ENCODE measurements around the gene VPS4A. TPM values are rescaled to one million over a fixed set of nuclear protein-coding genes. Genes with fewer than 3 reads are reported as not detected.

The VPS4A gene
- total RNA-seq, 2 donors from 2014 or later = 34.1 to 34.3 TPM

- ATAC-seq (no peak), DNase-seq (no peak)
- intact Hi-C loops (cut with DNase I, micrococcal nuclease) = no loop called here
Measured at GRCh38 chr16:69301861-69302260, 9.3 kb upstream of the VPS4A start.

GRCh38 chr16:69302301-69302700 lies 8.8 kb upstream of the VPS4A start:
- DNase-seq (no peak), ATAC-seq (no peak)
- intact Hi-C loops (cut with DNase I, micrococcal nuclease) = no loop called here

DNA sequence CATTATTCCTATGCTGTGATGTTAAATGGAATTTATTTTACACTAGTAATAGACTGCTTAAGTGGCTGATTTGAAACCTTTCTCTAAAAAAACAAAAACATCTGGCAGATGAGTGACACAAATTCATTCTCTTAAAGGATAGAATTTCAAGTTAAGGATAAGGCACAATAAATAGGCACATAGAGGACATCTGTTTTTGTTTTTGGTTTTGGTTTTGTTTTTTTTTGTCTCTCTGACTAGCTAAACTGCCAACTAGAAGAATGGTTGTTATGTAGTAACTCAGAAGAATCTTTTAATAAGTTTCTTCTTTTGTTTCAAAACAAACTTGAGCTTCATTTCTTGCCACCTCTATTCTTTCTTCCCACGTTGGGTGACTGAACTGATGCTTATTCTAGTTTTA lies 5.1 kb upstream of the VPS4A start:
- DNase-seq (no peak), ATAC-seq (no peak)
- intact Hi-C loops (cut with DNase I, micrococcal nuclease) = no loop called here

DNA sequence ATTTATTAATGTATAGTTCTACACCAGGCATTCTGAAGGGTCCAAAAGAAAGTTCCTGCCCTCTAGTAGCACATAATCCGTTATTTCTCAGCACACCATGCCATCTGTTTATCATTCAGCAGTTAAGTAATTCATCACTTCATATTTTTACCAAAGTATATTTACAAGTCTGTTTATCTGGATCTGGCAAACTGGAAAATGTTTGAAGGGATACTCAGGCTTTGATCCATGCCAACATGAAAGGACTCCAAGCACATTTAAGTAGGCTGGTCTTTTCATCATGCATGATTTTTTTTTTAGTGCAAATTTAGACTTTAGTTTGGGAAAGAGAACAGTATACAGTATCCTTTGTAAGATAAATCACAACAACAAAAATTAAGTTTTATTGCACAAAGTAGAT lies 4.1 kb upstream of the VPS4A start:
- intact Hi-C loops (cut with DNase I, micrococcal nuclease) = no loop called here
- DNase-seq = no peak
- no peak for ATAC-seq

DNA sequence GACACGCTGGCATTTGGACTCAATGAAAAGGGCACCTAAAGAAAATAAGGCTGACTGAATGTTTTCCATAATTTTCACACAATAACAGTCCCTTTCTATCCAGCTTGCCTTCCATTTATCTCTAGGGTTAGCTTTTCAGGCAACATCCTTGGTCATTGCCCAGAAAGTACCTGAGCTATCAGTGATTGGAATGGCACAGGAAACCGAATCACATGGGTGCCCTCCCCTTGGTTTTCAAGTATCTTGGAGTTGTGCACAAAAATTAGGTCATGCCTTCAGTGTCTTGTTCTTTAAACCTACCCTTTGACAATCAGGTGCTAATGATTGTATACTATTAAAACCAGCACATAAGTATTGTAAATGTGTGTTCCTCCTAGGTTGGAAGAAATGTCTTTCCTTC lies 3.3 kb upstream of the VPS4A start:
- intact Hi-C loops (cut with DNase I, micrococcal nuclease) = no loop called here
- DNase-seq (no peak), ATAC-seq (no peak)

- no peak for ATAC-seq
- DNase-seq = no peak
Measured at GRCh38 chr16:69309316-69309715, 1.8 kb upstream of the VPS4A start.

DNA sequence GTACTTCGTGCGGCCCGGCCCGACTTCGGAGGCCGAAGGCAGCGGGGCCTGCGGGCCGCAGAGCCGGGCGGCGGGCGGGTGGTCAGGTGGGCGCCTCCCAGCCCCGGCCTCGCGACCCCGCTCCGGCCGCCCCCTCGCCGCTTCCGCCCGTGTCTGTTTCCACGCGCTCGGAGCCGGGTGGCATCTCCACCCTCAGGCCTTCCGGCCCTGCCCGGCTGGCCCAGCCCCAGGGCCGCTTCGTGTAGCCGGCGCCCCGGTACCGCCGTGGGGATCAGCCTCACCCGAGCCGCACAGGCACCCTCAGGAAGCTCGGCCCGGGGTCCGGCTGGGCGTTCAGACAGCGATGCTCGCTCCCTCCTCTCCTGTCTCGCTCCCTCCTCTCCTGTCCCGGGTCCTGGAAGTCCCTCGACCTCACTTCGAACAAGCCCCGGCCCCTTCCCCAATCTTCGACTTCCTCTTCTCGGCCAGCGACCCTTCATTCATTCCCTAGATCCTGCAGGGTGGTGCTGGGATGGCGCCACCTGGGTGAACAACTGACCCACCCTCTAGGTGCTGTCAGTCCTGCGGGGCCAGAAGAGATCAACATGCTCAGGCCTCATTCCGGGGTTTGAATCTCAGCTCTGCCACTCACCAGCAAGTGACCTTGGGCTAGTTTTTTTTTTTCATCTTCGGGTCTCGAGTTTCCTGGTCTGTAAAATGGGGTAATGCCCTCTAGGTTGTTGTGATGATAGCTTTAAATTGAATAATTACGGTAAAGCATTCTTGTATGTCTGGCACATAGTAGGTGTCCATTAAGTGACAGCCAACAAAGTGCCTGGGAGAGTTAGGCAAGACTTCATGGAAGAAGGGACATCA lies 610 bp downstream of the VPS4A start:
- DNase-seq (peak in 1 of 2 donors; percentile 58), ATAC-seq (peak; percentile 55)
- intact Hi-C loops (cut with DNase I, micrococcal nuclease) = no loop called here

More at GRCh38 chr16:69309316-69309715, 1.8 kb upstream of the VPS4A start:
- intact Hi-C loops (cut with DNase I, micrococcal nuclease) = no loop called here

GRCh38 chr16:69313469-69313868 lies 2.3 kb downstream of the VPS4A start:
- intact Hi-C loops (cut with DNase I, micrococcal nuclease) = no loop called here
- ATAC-seq = no peak
- DNase-seq = no peak

- intact Hi-C loops (cut with DNase I, micrococcal nuclease) = no loop called here
- DNase-seq = no peak
Measured at GRCh38 chr16:69314534-69314933, 3.4 kb downstream of the VPS4A start.

DNA sequence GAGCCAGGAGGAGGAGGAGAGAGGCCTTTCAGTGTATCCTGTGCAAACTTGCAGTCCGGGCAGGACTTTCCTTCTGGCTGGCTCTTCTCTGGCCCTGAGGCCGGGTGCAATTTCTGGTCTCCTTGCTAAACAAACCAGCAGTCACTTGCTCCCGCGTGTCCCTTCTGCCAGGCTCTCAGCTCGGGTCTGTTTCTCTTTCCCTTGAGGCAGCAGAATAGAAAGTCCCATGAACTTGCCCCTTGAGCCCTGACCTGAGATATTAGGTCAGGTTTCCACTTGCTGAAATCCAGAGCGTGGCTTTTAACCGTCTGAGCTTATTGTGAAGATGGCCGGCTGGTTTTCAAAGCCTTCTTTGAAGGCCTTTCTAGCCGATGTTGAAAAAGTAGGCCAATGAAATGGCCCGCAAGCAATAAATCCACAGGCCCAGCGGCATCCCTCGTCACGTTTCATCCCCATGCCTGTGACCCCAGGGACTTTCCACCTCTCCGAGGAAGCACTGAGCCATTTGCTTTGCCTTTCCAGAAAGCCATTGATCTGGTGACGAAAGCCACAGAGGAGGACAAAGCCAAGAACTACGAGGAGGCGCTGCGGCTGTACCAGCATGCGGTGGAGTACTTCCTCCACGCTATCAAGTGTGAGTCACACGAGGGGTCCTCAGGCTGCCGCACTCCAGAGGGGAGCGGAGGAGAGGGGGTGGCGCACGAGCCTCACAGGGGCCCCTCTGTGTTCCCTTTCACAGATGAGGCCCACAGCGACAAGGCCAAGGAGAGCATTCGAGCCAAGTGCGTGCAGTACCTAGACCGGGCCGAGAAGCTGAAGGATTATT lies 4.5 kb downstream of the VPS4A start:
- intact Hi-C loops (cut with DNase I, micrococcal nuclease) = no loop called here
- DNase-seq = no peak
- ATAC-seq = no peak

More at GRCh38 chr16:69314534-69314933, 3.4 kb downstream of the VPS4A start:
- no peak for ATAC-seq

- ATAC-seq (no peak), DNase-seq (no peak)
- intact Hi-C loops (cut with DNase I, micrococcal nuclease) = no loop called here
Measured at GRCh38 chr16:69316595-69317034, 5.5 kb downstream of the VPS4A start.

DNA sequence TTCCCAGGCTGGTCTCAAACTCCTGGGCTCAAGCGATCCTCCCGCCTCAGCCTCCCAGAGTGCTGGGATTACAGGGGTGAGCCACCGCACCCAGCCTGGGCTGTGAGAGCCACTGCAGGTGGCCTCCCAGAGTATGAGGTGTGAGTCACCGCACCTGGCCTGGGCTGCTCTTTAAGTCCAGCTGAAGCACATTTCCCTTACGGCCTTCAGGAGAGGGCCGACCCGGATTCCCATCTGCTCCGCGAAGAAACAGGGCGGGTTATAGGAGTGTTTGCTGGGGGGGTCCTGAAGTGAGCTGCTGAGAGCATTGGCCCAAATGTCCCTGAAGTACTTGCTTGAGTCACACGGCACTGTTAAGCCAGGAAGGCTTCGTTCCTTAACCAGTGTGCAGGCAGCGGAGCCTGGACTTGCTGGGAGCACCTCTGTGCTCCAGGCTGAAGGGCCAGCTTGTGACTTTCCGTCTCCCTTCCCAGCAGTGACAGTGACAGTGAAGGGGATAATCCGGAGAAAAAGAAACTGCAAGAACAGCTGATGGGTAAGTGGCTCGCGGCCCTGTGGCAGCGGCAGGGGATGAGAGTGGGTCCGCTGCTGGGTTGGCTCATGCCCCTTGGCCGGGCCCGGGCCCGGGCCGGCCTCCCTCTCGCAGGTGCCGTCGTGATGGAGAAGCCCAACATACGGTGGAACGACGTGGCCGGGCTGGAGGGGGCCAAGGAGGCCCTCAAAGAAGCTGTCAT lies 7.2 kb downstream of the VPS4A start:
- intact Hi-C loops (cut with DNase I, micrococcal nuclease) = no loop called here
- no peak for ATAC-seq

GRCh38 chr16:69318911-69319289 lies 7.8 kb downstream of the VPS4A start:
- intact Hi-C loops (cut with DNase I, micrococcal nuclease) = no loop called here
- ATAC-seq (no peak), DNase-seq (no peak)

More for the DNA sequence above, 7.2 kb downstream of the VPS4A start:
- no peak for DNase-seq

GRCh38 chr16:69319381-69319780 lies 8.2 kb downstream of the VPS4A start:
- intact Hi-C loops (cut with DNase I, micrococcal nuclease) = no loop called here
- DNase-seq (no peak), ATAC-seq (no peak)

DNA sequence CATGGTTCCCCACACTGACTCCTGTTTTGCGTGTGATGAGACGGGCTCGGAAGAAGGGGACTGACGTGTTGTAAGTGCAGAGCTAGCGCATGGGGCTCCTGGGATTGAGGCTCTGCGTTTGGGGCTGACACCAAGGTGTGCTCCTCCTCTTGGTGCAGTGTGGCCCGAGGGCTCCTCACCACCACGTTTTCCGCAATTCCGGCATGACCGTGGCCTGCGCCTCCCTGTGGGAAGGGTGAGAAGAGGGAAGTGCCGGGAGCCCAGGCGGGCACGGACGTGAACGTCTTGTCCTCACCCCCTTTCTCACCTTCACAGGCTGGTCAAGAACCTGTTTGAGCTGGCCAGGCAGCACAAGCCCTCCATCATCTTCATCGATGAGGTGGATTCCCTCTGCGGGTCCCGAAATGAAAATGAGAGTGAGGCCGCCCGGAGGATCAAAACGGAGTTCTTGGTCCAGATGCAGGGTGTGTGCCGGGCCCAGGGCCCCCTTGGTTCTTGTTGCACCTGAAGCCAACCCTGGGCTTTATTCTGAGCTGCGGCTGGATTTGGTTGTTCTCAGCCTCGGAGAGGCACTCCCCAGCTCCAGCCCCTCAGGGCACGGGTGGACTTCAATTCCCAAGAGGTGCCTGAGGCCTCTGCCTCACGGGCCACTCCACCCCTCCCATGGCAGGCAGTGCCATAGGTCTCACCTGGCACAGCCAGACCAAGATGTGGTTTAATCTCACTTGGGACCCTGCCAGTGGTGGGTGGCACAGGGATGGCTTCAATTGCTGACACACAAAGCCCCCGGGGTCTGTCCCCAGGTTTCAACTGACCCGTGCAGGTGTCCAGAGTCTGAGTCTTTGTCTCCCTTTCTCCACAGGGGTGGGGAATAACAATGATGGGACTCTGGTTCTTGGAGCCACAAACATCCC lies 8.9 kb downstream of the VPS4A start:
- DNase-seq (no peak), ATAC-seq (no peak)
- intact Hi-C loops (cut with DNase I, micrococcal nuclease) = no loop called here

DNA sequence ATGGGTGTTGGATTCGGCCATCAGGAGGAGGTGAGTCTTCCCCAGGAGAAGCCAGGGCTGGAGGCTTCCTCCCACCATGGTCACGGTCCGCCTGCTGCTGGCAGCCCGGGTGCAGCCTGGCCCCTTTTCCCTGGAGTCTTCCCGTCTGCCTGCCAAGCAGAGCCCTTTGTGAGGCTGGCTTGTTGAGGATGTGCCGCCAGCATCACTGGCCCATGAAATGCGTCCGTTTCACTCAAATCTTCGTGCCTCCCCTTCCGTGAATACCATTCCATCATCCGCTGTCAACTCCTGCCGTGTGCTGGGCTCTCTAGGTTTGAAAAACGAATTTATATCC lies 9.6 kb downstream of the VPS4A start:
- no peak for ATAC-seq
- intact Hi-C loops (cut with DNase I, micrococcal nuclease) = no loop called here
- no peak for DNase-seq

DNA sequence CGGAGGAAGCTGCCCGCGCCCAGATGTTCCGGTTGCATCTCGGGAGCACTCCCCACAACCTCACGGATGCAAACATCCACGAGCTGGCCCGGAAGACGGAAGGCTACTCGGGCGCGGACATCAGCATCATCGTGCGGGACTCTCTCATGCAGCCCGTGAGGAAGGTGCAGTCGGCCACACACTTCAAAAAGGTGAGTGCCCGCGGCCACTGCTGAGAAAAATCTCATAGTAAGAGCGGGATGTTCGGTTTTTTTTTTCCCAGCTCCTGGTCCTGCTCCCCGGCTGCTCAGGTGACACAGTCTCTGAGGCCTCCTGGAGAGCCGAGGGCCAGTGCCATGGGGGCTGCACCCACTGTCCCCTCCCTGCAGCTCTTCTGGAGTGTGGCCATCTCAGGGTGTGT lies 9.9 kb downstream of the VPS4A start:
- intact Hi-C loops (cut with DNase I, micrococcal nuclease) = no loop called here
- ATAC-seq (no peak), DNase-seq (no peak)

DNA sequence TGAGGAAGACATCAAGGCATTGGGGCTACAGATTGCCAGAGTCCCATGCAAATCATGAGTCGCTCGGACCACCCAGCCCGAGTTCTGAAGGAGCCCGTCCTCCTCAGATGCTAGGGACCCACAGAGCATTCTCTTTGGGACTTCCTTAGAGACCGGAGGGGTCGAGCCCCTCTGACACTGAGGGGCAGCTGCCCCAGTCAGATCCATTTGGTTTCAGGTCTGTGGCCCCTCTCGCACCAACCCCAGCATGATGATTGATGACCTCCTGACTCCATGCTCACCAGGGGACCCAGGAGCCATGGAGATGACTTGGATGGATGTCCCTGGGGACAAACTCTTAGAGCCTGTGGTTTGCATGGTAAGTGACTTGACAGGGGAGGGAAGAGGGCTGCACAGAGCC lies 11.2 kb downstream of the VPS4A start:
- no peak for DNase-seq
- intact Hi-C loops (cut with DNase I, micrococcal nuclease) = no loop called here
- no peak for ATAC-seq

DNA sequence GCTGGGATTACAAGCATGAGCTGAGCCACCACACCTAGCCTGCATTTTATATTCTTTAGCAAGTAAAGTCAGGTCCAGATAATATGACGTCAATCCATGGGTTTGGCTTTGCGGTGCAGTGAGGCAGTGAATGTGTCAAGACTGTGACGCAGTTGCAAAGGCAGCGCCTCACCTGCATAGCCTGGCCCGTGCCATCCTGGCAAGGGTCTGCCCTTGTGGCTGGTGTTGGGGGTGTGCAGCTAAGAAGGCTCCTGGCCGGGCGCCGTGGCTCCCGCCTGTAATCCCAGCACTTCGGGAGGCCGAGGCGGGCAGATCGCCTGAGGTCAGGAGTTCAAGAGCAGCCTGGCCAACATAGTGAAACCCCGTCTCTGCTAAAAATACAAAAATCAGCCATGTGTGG lies 12.3 kb downstream of the VPS4A start:
- ATAC-seq = no peak
- no peak for DNase-seq

More for the DNA sequence above, 12.3 kb downstream of the VPS4A start:
- intact Hi-C loops (cut with DNase I, micrococcal nuclease) = no loop called here
